GM18909 (cell line): ENCODE measurements around the gene C5orf15.
"Not testable (repeated sequence)": the region's sequence is repeated elsewhere in the genome, so short reads cannot be mapped to it uniquely, and the experiment has no call there.

Experiments used
- ATAC-seq: cut with Tn5 transposase; IDR thresholded peaks from one replicate; pipeline ENCODE4 v1.9.1; 2021; ENCODE audit warnings: mild to moderate bottlenecking; ENCODE audit not compliant: unreplicated experiment, poor library complexity

C5orf15 gene

GRCh38 chr5:133994990-133995333 lies 26.5 kb upstream of the C5orf15 start:
- ATAC-seq: no peak

DNA sequence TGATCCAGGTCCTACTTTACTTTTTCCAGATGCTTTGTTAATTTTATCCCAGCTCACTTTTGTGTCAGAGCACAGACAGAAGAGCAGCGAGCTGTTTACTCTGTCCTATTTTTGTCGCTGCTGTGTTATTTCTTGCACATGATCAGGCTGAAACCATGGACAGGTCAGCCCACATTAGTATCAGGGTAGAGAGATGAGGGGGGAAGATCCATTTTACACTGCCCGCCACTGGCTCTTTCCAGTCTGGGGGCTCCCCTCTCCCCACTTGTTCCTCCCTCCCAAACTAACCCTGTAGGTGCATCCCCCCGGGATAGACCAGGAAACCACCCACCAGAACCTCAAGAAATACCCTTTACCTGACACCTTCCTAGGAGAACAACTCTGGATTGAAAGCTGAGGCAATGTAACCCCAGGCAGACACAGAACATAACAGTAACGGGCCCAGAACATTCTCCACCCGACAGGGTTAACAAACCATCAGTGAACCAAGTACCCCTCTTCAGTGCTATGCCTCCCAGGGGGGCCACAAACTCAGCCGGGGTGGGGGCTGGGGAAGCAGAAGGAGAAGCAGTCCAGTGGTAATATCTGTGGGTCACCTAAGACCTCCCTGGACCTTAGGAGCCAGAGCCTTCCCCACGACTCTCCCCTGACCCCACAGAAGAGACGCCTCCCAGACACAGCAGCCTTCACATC lies 26.0 kb upstream of the C5orf15 start:
- ATAC-seq: no peak

- no peak for ATAC-seq
Observed at GRCh38 chr5:133993185-133993936, 24.9 kb upstream of the C5orf15 start.

DNA sequence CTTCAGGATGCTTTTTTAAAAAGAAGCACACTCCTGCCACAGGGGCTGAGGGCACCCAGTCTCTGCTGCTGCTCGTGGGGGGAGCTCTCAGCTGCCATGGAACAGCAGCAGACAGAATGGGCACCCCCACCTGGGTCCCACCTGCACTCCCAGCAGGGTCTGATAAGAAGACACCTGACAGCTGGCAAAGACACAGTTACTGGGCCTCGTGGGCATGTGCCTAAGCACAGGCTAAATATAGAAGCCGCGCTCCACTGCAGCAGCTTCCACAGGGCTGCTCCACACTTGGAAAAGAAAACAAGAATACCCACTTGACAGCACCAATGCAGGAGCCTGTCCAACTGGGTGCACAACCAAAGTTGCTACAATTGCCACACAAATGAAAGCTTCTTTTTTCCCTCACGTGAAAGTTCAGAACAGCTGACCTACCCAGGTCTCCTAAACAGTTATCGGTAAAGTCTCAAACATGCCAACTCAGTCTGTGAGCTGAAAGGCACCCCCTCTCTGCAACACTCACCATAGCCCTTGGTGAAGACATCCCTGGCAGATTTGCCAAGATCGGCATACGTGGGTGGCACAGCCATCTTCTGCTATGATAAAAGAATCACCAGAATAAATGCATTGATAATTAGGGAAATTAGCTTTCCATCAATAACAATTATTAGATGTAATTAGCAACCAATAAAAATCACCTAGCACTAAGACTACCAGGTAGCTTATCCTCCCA lies 24.2 kb upstream of the C5orf15 start:
- no peak for ATAC-seq

- no peak for ATAC-seq
Observed at GRCh38 chr5:133991171-133991910, 22.9 kb upstream of the C5orf15 start.

DNA sequence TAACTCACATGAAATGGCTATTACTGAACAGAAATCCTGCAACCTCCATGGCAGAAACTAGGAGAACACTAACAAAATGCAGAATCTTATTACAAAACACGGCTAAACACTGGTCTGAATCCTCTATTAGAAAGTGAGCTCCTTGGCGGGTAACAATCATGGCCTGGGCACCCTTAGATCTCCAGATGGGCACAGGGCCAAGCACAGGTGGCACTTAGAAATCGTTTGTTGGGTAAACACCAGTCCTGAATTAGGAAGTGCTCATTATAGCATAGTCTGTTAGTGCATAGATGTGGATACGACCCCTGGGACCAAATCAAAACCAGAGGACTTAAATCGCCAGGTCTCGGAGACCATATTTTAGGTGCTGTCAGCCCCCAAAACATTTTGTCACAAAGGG lies 22.0 kb upstream of the C5orf15 start:
- no peak for ATAC-seq

- no peak for ATAC-seq
Observed at GRCh38 chr5:133985540-133986180, 17.2 kb upstream of the C5orf15 start.

GRCh38 chr5:133983674-133984073 lies 15.2 kb upstream of the C5orf15 start:
- ATAC-seq: no peak

GRCh38 chr5:133981714-133982113 lies 13.3 kb upstream of the C5orf15 start:
- ATAC-seq: no peak

GRCh38 chr5:133980652-133981051 lies 12.2 kb upstream of the C5orf15 start:
- no peak for ATAC-seq

DNA sequence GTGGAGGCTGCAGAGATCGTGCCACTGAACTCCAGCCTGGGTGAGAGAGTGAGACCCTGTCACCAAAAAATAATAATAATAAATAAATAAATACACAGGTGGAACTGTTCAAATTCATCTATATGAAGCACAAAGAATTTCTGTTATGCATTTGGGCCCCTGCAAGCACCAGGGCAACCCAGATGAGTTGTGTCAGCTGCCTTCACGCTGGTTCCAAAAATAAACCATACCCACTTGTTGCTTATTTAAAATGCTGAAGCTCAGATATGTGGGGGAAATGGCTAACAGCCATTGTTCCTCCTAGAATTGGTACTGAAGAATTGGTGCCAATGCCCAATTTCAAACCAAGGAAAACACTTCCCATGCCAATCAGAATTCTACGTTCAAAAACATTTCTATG lies 10.5 kb upstream of the C5orf15 start:
- no peak for ATAC-seq

DNA sequence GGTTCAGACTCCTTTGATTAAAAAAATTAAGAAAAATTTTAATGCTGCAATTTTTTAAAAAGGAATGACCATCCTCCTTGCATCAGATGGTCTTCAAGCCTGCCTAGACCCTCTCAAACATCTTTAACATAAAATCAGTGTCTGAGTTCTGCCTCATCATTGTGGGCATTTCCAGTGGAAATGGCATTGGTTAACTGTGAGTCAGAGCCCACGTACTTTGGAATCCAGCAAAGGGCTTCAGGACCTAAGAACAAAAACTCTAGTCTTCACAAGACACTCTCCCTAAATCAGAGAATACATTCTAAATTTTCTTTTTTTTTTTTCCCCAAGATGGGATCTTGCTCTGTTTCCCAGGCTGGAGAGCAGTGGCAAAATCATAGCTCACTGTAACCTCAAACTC lies 9.4 kb upstream of the C5orf15 start:
- ATAC-seq: no peak

- ATAC-seq: no peak
Observed at GRCh38 chr5:133977161-133977787, 8.8 kb upstream of the C5orf15 start.

GRCh38 chr5:133975546-133975945 lies 7.1 kb upstream of the C5orf15 start:
- not testable (repeated sequence) for ATAC-seq

- ATAC-seq: no peak
Observed at GRCh38 chr5:133974142-133974541, 5.7 kb upstream of the C5orf15 start.

GRCh38 chr5:133970325-133970909 lies 2.0 kb upstream of the C5orf15 start:
- no peak for ATAC-seq

- ATAC-seq: no peak
Observed at GRCh38 chr5:133969654-133970324, 1.4 kb upstream of the C5orf15 start.

DNA sequence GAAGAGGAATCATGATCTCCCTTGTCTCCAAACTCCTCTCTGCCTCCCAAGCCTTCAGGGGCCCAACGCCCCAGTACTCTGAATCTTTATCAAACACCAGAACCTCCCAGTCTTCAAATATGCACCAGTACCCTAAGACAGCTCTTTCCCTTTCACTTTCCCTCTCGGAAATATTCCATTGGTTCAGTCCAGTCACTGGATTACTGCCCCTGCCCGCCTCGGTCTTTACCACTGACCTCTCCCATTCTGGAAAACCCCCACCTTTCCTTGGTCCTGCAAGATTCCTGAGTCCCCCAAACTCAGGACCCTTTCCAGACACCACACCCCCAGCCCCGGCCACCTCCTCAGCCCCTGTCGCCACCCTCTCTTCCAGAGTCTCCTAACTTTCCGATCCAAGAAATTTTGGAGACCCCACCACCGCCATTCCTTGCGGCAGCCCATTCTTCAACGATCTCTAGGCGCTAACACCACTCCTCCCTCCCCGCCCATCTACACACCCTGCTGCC lies 674 bp downstream of the C5orf15 start:
- ATAC-seq: peak; percentile 8

DNA sequence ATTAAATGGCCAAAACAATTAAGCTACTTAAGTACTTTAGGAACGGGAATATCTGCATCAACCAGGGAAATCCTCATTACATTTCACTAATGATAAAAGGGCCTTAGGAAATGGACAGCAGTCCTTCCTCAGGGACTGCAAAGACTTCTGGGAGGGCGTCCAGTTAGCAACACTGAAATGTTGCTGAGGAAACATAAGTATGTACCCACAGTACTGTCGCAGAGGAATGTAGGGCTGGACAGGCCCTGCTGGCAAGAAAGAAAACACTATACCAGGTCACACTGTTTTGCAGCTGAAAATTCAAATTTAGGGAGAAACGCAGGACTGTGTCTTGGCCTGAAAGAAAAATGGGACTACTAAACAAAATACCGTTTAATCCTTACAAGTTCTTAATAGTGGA lies 1.3 kb downstream of the C5orf15 start:
- ATAC-seq: no peak
